ENCODE measurements around the gene DLGAP1.
A peak's percentile ranks its signal among the peaks of the same experiment; 100 is the strongest.

The DLGAP1 gene

DNA sequence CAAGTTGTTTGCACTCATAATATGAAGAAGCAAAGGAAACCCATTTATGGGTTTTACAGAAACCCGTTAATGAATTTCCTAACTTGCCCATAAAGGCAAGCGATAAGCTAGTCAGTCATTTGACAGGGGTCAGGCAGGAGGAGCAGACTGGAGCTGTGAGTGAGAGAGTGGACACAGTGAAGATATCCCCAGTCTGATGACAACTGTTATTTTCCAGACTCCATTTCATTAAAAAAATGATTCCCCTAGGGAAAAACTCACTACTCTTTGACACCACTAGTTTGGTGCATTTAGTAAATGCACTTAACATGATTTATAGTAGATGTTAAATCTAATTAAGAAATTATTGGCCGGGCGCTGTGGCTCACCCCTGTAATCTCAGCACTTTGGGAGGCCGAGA is 924.3 kb downstream of the DLGAP1 start:
- no peak overlapping the region for H3K4me3 Mint-ChIP-seq
- H3K36me3 Mint-ChIP-seq: no peaks in the 10 kb centered on the region
- H3K9me3 Mint-ChIP-seq (ENCODE audit: low read depth): no peaks in the 10 kb centered on the region
- no peak overlapping the region for H3K27ac Mint-ChIP-seq
- H3K27me3 Mint-ChIP-seq: no peaks in the 10 kb centered on the region
- peaks cover 11% of the 10 kb centered on the region for H3K4me1 Mint-ChIP-seq (ENCODE audit: low read depth)

DNA sequence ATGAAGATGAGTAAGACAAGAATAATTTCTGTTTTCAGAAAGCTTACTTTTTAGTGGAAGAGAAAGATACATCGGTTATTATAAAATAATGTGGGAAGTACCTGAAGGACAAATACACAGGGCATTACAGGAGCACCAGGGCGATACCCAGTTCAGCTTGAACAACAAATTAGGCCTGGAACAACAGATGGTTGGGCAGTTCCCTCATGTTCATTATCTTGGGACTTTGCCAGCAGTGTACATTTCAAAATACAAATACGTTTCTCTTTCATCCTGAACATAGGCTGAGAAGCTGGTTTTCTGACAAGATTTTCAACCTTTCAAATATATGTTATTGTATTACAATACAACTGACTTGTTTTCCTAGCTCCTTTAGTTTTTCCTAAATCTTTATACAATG is 925.5 kb downstream of the DLGAP1 start:
- Mint-ChIP-seq H3K36me3 (no peaks in the 10 kb centered on the region), H3K4me3 (no peak overlapping the region), H3K27ac (no peak overlapping the region), H3K4me1 (ENCODE audit: low read depth) (peaks cover 14% of the 10 kb centered on the region), H3K27me3 (no peaks in the 10 kb centered on the region), H3K9me3 (ENCODE audit: low read depth) (no peaks in the 10 kb centered on the region)

DNA sequence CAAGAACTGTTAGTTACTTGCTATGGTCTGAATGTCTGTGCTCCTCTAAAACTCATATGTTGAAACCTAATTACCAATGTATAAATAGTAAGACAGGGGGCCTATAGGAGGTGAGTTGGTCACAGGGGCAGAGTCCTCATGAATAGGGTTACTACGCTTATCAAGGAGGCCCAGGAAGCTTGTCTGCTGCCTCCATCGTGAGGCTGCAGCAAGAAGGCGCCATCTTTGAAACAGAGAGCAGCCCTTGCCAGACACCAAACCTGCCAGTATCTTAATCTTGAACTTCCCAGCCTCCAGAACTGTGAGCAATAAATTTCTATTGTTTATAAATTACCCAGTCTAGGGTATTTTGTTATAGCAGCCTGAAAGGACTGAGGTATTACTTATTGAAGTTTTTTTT is 926.0 kb downstream of the DLGAP1 start:
- Mint-ChIP-seq H3K4me3 (no peak overlapping the region), H3K27ac (no peak overlapping the region), H3K36me3 (no peaks in the 10 kb centered on the region), H3K27me3 (no peaks in the 10 kb centered on the region), H3K4me1 (ENCODE audit: low read depth) (peaks cover 14% of the 10 kb centered on the region), H3K9me3 (ENCODE audit: low read depth) (no peaks in the 10 kb centered on the region)

DNA sequence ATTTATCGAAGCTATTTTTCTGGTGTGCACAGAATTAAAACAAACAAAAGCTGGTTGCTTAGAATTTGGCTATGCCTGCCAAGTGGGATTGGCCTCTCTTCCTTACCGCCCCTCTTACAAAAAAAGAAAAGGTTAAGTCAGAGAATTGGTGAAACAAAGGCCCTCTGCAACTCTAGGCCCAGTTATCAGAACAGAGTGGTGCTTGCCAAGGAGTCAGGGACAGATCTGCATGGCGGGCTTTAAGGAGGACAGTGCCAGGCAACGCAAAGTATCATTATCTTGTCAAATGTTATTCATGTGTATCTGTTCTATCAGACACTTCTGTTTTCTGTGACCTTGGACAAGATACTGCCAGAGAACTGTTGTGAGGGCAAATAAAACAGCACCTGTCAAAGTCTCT is 926.9 kb downstream of the DLGAP1 start:
- Mint-ChIP-seq H3K4me3 (no peak overlapping the region), H3K36me3 (no peaks in the 10 kb centered on the region), H3K27me3 (no peaks in the 10 kb centered on the region), H3K9me3 (ENCODE audit: low read depth) (no peaks in the 10 kb centered on the region), H3K4me1 (ENCODE audit: low read depth) (peaks cover 14% of the 10 kb centered on the region), H3K27ac (no peak overlapping the region)

DNA sequence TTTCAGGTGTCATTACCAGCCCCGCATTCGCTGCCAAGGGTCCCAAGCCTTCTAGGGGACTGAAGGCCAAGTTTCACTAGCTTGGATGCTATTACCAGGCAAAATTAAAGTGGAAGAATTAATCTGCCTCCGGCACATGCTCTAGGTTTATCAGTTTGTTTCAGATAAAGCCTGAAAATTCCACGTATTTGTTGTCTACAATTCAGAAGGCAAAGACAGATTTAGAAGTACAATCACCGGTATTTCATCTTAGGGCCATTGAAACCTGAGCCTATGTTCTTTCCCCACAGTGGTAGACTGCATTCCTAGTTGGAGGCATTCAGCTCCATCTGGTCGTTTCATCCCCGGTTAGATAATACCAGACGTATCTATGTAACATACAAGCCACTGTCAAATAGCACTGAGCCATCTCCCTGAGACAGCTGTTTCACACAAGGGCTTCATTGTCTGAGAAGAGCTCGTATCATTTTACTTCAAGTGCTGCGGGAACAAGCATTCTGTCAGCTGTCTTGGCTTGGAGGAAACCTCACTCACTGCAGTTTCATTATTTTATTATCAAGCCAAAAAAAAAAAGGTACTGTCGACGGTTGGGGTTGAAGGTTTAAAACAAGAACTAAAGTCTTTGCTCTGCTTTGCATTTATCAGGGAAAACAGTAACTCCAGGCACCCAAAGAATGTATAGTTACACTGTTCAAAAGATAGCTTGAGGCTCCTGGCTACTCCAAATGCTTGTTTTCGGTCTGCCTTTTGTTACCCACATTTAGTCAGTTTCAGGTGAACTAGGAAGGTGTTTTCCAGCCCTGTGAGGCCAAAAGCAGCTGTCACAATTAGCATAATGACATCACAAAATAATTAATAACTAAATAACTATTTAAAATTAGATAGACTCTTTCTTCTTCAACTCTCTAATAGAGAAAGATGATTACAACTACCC is 928.4 kb downstream of the DLGAP1 start:
- Mint-ChIP-seq H3K27ac (no peak overlapping the region), H3K27me3 (peaks cover 2% of the 10 kb centered on the region), H3K4me3 (no peak overlapping the region), H3K36me3 (peaks cover 2% of the 10 kb centered on the region), H3K4me1 (ENCODE audit: low read depth) (peaks cover 14% of the 10 kb centered on the region), H3K9me3 (ENCODE audit: low read depth) (no peaks in the 10 kb centered on the region)

DNA sequence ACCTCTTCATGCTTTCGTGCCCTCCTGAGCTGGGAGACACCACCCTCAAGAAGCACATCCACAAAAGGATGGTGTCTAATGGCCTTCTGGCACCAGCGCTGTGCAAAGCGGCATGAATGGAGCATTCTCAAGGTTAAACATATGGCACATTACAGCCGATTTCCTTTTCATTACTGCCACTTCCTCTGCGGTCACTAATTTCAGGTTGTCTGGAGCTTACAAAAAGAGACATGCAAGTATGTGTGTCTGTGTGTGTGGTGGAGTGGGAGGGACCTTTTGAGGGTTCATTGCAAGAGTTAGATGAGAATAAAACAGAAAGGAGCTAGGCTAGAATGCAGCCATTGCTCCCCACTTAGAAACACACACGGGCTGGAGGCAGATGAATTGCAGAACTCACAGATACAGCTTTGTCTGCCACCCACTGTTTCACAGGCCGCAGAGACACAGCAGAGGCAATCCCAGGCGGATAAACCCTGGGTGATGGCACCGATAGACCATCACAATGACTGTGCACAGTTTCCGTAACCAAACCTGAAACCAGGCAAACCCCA is 929.2 kb downstream of the DLGAP1 start:
- Mint-ChIP-seq H3K36me3 (peaks cover 2% of the 10 kb centered on the region), H3K4me3 (peak overlapping the region; percentile 22), H3K27me3 (peaks cover 2% of the 10 kb centered on the region), H3K4me1 (ENCODE audit: low read depth) (peaks cover 14% of the 10 kb centered on the region), H3K9me3 (ENCODE audit: low read depth) (no peaks in the 10 kb centered on the region), H3K27ac (no peak overlapping the region)

DNA sequence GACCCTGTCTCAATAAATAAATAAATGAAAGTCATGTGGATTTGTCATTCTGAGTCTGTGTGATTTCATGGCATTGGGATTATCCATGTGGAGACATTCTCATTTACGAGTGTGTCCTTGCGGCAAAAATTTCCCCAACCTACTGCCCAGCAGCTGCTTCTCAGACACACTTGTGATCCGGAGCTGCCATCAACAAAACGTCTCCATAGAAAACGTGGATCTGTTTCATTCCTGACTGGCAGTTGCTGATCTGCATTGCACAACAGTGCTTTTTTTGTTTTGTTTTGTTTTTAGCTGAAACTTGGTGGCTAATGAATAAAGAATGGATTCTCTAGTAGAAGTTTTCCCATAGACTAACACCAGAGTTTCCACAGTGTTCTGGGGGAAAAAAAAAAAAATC is 930.4 kb downstream of the DLGAP1 start:
- Mint-ChIP-seq H3K27ac (no peak overlapping the region), H3K4me3 (no peak overlapping the region), H3K4me1 (ENCODE audit: low read depth) (peaks cover 14% of the 10 kb centered on the region), H3K9me3 (ENCODE audit: low read depth) (no peaks in the 10 kb centered on the region), H3K36me3 (peaks cover 2% of the 10 kb centered on the region), H3K27me3 (peaks cover 2% of the 10 kb centered on the region)

DNA sequence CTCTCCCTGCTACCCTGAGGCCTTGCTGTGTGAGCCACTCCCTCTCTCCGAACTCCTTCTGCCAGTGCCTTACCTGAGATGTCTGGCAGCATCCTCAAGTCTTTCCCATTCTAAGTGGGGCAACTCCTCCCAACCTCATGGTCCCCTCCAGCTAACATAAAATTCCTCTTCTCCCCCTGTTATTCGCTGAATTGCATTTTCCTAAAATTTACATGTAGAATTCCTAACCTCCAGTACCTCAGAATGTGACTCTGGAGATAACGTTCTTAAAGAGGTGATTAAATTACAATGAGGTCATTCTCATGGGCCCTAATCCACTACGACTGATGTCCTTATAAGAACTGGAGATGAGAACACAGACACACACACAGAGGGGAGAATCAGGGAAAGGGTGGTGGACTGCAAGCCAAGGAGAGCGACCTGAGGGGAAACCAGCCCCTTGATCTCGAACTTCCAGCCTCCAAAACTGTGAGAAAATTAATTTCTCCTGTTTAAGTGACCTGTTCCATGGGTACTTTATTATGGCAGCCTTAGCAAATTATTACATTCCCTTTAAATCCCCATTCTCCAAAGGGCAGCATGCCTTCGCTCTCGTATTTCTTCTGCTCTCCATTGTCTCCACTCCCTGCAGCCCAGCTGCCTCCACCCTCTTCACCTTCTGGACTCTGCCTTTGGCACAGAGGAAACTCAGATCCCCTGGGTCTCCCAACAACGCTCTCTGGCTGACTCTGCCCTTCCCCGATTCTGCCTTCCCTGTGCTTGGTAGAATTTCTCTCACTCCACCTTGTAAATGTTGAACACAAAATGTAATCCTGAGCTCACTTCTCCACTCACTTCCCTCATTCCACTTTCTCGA is 934.6 kb downstream of the DLGAP1 start:
- Mint-ChIP-seq H3K4me1 (ENCODE audit: low read depth) (no peaks in the 10 kb centered on the region), H3K9me3 (ENCODE audit: low read depth) (no peaks in the 10 kb centered on the region), H3K27me3 (peaks cover 2% of the 10 kb centered on the region), H3K36me3 (peaks cover 2% of the 10 kb centered on the region), H3K4me3 (no peak overlapping the region), H3K27ac (no peak overlapping the region)

DNA sequence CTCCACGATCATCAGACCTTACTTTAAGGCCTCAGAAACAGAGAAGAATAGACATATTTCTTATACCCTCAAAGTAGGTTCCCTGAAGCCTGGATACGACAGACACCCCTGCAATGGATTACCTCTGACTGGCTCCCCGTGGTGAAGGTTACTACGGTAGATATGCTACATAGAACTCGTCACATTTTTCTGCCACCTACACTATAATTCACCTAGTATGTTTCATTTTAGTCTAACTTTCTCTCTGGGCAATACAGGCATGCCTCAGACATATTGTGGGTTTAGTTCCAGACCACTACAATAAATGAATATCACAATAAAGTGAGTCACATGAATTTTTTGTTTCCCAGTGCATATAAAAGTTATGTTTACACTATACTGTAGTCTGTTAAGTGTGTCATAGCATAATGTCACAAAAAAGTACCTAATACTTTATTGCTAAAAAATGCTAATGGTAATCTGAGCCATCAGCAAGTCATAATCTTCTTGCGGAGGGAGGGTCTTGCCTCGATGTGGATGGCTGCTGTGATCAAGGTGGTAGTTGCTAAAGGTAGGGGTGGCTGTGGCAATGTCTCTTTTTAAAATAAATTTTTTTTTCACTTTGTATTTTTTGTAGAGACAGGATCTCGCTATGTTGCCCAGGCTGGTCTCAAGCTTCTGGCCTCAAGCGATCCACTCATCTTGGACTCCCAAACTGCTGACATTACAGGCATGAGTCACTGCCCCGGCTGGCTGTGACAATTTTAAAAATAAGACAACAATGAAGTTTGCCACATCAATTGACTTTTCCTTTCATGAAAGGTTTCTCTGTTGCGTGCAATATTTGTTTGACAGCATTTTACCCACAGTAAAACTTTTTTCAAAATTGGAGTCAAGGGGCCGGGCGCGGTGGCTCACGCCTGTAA is 940.5 kb downstream of the DLGAP1 start:
- Mint-ChIP-seq H3K27me3 (no peaks in the 10 kb centered on the region), H3K36me3 (no peaks in the 10 kb centered on the region), H3K9me3 (ENCODE audit: low read depth) (no peaks in the 10 kb centered on the region), H3K4me3 (no peak overlapping the region), H3K27ac (no peak overlapping the region), H3K4me1 (ENCODE audit: low read depth) (peaks cover 5% of the 10 kb centered on the region)

DNA sequence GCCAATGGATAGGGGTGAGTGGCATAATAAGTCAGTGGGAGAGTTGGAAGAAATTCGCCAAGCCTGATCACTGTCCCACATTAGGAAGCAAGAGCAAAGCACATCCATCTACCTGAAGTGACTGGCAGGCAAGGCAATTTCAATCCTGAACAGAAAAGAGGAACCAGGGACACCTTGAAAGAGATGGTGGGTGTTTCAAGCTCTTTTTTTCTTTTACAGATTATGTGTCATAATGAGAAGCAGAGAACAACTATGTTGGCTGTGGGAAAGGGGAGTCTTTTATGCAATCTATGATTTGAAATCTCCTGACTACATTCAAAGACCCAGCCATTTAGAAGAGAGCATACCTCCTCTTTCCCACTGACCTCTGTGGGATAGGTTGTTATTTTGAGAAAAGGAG is 941.6 kb downstream of the DLGAP1 start:
- Mint-ChIP-seq H3K4me3 (no peak overlapping the region), H3K36me3 (no peaks in the 10 kb centered on the region), H3K27me3 (no peaks in the 10 kb centered on the region), H3K4me1 (ENCODE audit: low read depth) (peaks cover 5% of the 10 kb centered on the region), H3K27ac (no peak overlapping the region), H3K9me3 (ENCODE audit: low read depth) (no peaks in the 10 kb centered on the region)

DNA sequence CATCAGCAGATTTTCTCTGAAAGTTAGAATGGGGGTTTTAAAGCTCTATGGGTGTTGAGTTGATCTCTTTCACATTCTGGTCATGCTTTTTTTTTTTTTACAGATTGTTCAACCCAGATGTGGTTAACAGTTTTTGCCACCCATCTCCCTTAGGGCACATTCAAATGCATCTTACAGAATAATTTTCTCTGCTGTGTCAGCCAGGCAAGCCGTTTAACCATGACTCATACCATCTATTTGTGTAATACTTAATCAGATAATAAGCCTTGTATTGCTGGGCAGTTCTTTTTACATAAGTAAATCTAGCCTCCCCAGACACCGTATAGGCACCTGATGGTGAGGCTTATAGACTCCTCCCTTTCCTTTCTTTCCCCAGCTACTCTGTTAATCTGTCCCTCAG is 943.1 kb downstream of the DLGAP1 start:
- no peak overlapping the region for H3K4me3 Mint-ChIP-seq
- H3K9me3 Mint-ChIP-seq (ENCODE audit: low read depth): no peaks in the 10 kb centered on the region
- H3K27ac Mint-ChIP-seq: no peak overlapping the region
- no peaks in the 10 kb centered on the region for H3K27me3 Mint-ChIP-seq
- H3K36me3 Mint-ChIP-seq: no peaks in the 10 kb centered on the region
- H3K4me1 Mint-ChIP-seq (ENCODE audit: low read depth): peaks cover 5% of the 10 kb centered on the region

DNA sequence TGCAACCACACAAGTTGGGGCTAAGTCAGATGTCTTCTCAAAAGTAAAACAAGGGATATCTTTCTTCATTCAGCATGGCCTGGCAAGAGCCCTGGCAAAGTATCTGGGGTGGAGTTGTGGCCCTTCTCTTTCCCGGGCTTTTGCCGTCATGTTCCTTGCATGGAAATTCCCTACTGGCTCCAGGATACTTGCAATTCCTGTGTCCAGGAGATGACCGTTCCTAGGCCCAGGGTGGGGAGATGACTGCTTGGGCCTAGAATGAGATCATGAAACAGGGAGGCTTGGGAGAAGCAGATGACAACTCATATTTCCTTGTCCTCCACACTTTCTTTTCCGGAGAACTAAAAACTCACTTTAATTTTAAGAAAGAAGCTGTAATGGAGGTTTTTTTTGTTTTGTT is 944.2 kb downstream of the DLGAP1 start:
- Mint-ChIP-seq H3K36me3 (no peaks in the 10 kb centered on the region), H3K4me3 (no peak overlapping the region), H3K27ac (no peak overlapping the region), H3K4me1 (ENCODE audit: low read depth) (peaks cover 5% of the 10 kb centered on the region), H3K27me3 (no peaks in the 10 kb centered on the region), H3K9me3 (ENCODE audit: low read depth) (no peaks in the 10 kb centered on the region)

DNA sequence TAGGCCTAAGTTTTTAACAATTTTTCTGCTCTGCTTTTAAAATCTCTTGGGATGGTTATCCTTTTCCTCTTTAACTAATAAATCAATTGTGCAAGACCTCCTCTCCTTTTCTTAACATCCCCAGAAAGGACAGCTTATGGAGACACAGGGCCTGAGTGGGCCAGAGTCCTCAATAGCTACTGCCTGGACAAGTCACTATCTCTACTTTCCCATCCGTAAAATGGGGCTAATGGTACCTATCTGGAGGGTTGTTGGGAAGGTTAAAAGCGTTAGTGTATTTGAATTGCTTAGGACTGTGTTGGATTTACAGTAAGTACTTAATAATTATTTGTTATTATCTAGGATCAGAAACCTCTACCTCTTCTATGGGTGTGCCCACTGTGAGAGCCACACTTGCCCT is 945.1 kb downstream of the DLGAP1 start:
- Mint-ChIP-seq H3K27me3 (no peaks in the 10 kb centered on the region), H3K27ac (no peak overlapping the region), H3K36me3 (no peaks in the 10 kb centered on the region), H3K4me3 (no peak overlapping the region), H3K4me1 (ENCODE audit: low read depth) (peaks cover 5% of the 10 kb centered on the region), H3K9me3 (ENCODE audit: low read depth) (no peaks in the 10 kb centered on the region)
